Smooth muscle cell (in vitro differentiated cells): ENCODE measurements around the gene DCP1B. TPM values are rescaled to one million over a fixed set of nuclear protein-coding genes. Genes with fewer than 3 reads are reported as not detected.

Source experiments
- DNase-seq: peaks from one replicate; lab custom pipeline; 2025; ENCODE audit not compliant: unreplicated experiment; lab: John Stamatoyannopoulos, UW
- H2AFZ ChIP-seq: fragments of 200-600 bp; sonication (generic); 2 replicates; pipeline ENCODE4 v1.6.0; 2016; ENCODE audit warnings: antibody characterized with exemption, low read depth, mild to moderate bottlenecking
- H3F3A ChIP-seq: fragments of 200-600 bp; sonication (generic); 2 replicates; pipeline ENCODE4 v1.6.0; 2017; ENCODE audit warnings: antibody characterized with exemption, low read depth
- H3K27ac ChIP-seq: fragments of 200-600 bp; sonication (generic); 2 replicates; pipeline ENCODE4 v1.5.1; 2016; ENCODE audit warnings: low read depth, mild to moderate bottlenecking
- H3K27me3 ChIP-seq: fragments of 200-600 bp; sonication (generic); 2 replicates; pipeline ENCODE4 v1.6.1; 2016; ENCODE audit warnings: low read depth, mild to moderate bottlenecking
- H3K36me3 ChIP-seq: fragments of 200-600 bp; sonication (generic); 2 replicates; pipeline ENCODE4 v1.5.1; 2016; ENCODE audit warnings: low read depth
- H3K4me1 ChIP-seq: fragments of 200-600 bp; sonication (generic); 2 replicates; pipeline ENCODE4 v1.5.1; 2016; ENCODE audit warnings: low read depth
- H3K4me2 ChIP-seq: fragments of 200-600 bp; sonication (generic); 2 replicates; pipeline ENCODE4 v1.6.0; 2016; ENCODE audit warnings: mild to moderate bottlenecking
- H3K4me3 ChIP-seq: fragments of 200-600 bp; sonication (generic); 2 replicates; pipeline ENCODE4 v1.5.1; 2016; ENCODE audit warnings: mild to moderate bottlenecking
- H3K79me2 ChIP-seq: fragments of 200-600 bp; sonication (generic); 2 replicates; pipeline ENCODE4 v1.6.0; 2016; ENCODE audit warnings: low read depth, mild to moderate bottlenecking
- H3K9ac ChIP-seq: fragments of 200-600 bp; sonication (generic); 2 replicates; pipeline ENCODE4 v1.6.0; 2016; ENCODE audit warnings: low read depth
- H3K9me3 ChIP-seq: fragments of 200-600 bp; sonication (generic); replicated peaks from 2 replicates; pipeline ENCODE4 v1.5.1; 2016; ENCODE audit warnings: low read depth
- H4K20me1 ChIP-seq: fragments of 200-600 bp; sonication (generic); 2 replicates; pipeline ENCODE4 v1.6.0; 2016; ENCODE audit warnings: low read depth
- CTCF ChIP-seq: fragments of 200-600 bp; sonication (generic); IDR thresholded peaks from 2 replicates; pipeline ENCODE4 v1.5.1; 2017; ENCODE audit warnings: borderline replicate concordance, mild to moderate bottlenecking, antibody characterized with exemption; ENCODE audit not compliant: insufficient read depth, poor library complexity, severe bottlenecking
- WGBS: methylation state at CpG from one replicate; pipeline ENCODE4 v1.1.7; 2016; ENCODE audit warnings: low lambda C conversion rate; 5-methylcytosine and 5-hydroxymethylcytosine counted together
- polyA plus RNA-seq: library from polyadenylated mRNA; unstranded; fragments of >200 nt; fragmentation: Nextera tagmentation; extraction: Ambion mirVana; gene quantifications from 2 replicates; pipeline ENCODE4 v1.2.1, GENCODE V29; 2016
- total RNA-seq: library from RNA; depleted of rRNA; stranded (reverse); fragments of >200 nt; gene quantifications from 2 replicates; pipeline ENCODE4 v1.2.3, GENCODE V29; 2014

Gene DCP1B
- total and polyA plus RNA-seq, 2 experiments from 2014 or later = 34.9 to 38.1 TPM

GRCh38 chr12:1919763-1920162 lies 84.5 kb downstream of the DCP1B start:
- Histone ChIP-seq H3K4me1 (peaks cover 27% of the 10 kb centered on the region), H3K4me2 (no peak overlapping the region), H3K9ac (no peak overlapping the region), H3K27me3 (no peaks in the 10 kb centered on the region), H3K4me3 (no peak overlapping the region), H3F3A (no peaks in the 10 kb centered on the region), H3K79me2 (no peaks in the 10 kb centered on the region), H3K36me3 (no peaks in the 10 kb centered on the region), H2AFZ (no peak overlapping the region), H3K27ac (no peak overlapping the region), H4K20me1 (no peaks in the 10 kb centered on the region), H3K9me3 (no peaks in the 10 kb centered on the region)
- TF ChIP-seq CTCF = no peak
- 88% methylated on average over 3 of the region's 3 CpGs for WGBS
- DNase-seq = no peak

- TF ChIP-seq CTCF = no peak
- Histone ChIP-seq H2AFZ (no peak overlapping the region), H3K9ac (no peak overlapping the region), H3K79me2 (no peaks in the 10 kb centered on the region), H3K9me3 (no peaks in the 10 kb centered on the region), H3K4me3 (no peak overlapping the region), H3K27ac (no peak overlapping the region), H3K36me3 (no peaks in the 10 kb centered on the region), H3K4me1 (peaks cover 27% of the 10 kb centered on the region), H3K27me3 (no peaks in the 10 kb centered on the region), H3K4me2 (peak overlapping the region; percentile 79), H4K20me1 (no peaks in the 10 kb centered on the region), H3F3A (no peaks in the 10 kb centered on the region)
- 53% methylated on average over 5 of the region's 5 CpGs for WGBS
- no peak for DNase-seq
These were observed 85.0 kb downstream of the DCP1B start for GRCh38 chr12:1919284-1919683.

- no peaks in the 10 kb centered on the region for H3F3A ChIP-seq
- DNase-seq = no peak
- WGBS = 83% methylated on average over 6 of the region's 6 CpGs
- no peak for TF ChIP-seq CTCF
- H3K4me3 ChIP-seq = no peak overlapping the region
- peaks cover 27% of the 10 kb centered on the region for H3K4me1 ChIP-seq
- H4K20me1 ChIP-seq = no peaks in the 10 kb centered on the region
- H3K9ac ChIP-seq = no peak overlapping the region
- no peak overlapping the region for H2AFZ ChIP-seq
- peak overlapping the region; percentile 79 for H3K4me2 ChIP-seq
- H3K36me3 ChIP-seq = no peaks in the 10 kb centered on the region
- H3K79me2 ChIP-seq = no peaks in the 10 kb centered on the region
- no peak overlapping the region for H3K27ac ChIP-seq
- H3K27me3 ChIP-seq = no peaks in the 10 kb centered on the region
- H3K9me3 ChIP-seq = no peaks in the 10 kb centered on the region
These were observed 85.4 kb downstream of the DCP1B start for GRCh38 chr12:1918884-1919236.

GRCh38 chr12:1918081-1918883 lies 86.0 kb downstream of the DCP1B start, which contains the start of gene CACNA2D4:
CACNA2D4 (minus strand) TSS chr12:1918652; CDS start chr12:1918473, 179 bp downstream.
- Histone ChIP-seq H4K20me1 (no peaks in the 10 kb centered on the region), H3K9ac (no peak within 1 kb of the TSS), H3K4me3 (no peak within 1 kb of the TSS), H3K9me3 (no peaks in the 10 kb centered on the region), H3K4me2 (peak within 1 kb of the TSS; percentile 79), H3K36me3 (no peaks in the 10 kb centered on the region), H3K79me2 (no peaks in the 10 kb centered on the region), H3K27me3 (no peaks in the 10 kb centered on the region), H3F3A (no peaks in the 10 kb centered on the region), H3K27ac (no peak within 1 kb of the TSS), H2AFZ (no peak within 1 kb of the TSS), H3K4me1 (peaks cover 27% of the 10 kb centered on the region)
- no peak for TF ChIP-seq CTCF
- DNase-seq = no peak
- 63% methylated on average over 18 of the region's 18 CpGs for WGBS
